PC-9 (cell line): Measurements from ENCODE around the gene ZFHX3. TPM values are rescaled to one million over a fixed set of nuclear protein-coding genes. Genes with fewer than 3 reads are reported as not detected.

Experiments used
- BruUV-seq: library from RNA; stranded (reverse); fragments of 400-500 nt; replicated peaks from 2 replicates; lab custom pipeline; 2021; lab: Mats Ljungman, UMichigan
- CTCF ChIA-PET: fragments of 300-600 bp; sonication (Branson Sonifier 250); formaldehyde crosslinking; loops from one replicate; lab custom pipeline; 2022; ENCODE audit warnings: antibody characterized with exemption; lab: Charles Lee
- POLR2A ChIA-PET: fragments of 300-600 bp; sonication (Branson Sonifier 250); formaldehyde crosslinking; loops from one replicate; lab custom pipeline; 2022; ENCODE audit warnings: antibody characterized with exemption; ENCODE audit not compliant: unreplicated experiment; lab: Charles Lee
- DNase-seq, 2 experiments: peaks; one replicate each; pipeline versions ENCODE4 v3.0.0 to v3.0.0-alpha.2; 2015 to 2022; ENCODE audit warnings: mixed read lengths in 1 of 2
- H2AFZ ChIP-seq: fragments of 200-600 bp; sonication (generic); 2 replicates; pipeline ENCODE4 v1.8.1; 2017; ENCODE audit warnings: antibody characterized with exemption
- H3F3A ChIP-seq: fragments of 200-600 bp; sonication (generic); 2 replicates; pipeline ENCODE4 v1.8.1; 2017; ENCODE audit warnings: antibody characterized with exemption, mild to moderate bottlenecking, low read depth; ENCODE audit not compliant: insufficient read depth
- H3K27ac ChIP-seq: fragments of 200-600 bp; sonication (generic); 2 replicates; pipeline ENCODE4 v1.6.1; 2016; ENCODE audit warnings: mixed run types
- H3K27me3 ChIP-seq: fragments of 200-600 bp; sonication (generic); 2 replicates; pipeline ENCODE4 v1.6.1; 2016; ENCODE audit warnings: low read depth, mixed run types; ENCODE audit not compliant: insufficient read depth
- H3K36me3 ChIP-seq: fragments of 200-600 bp; sonication (generic); 2 replicates; pipeline ENCODE4 v1.6.1; 2016; ENCODE audit warnings: low read depth, mixed run types
- H3K4me1 ChIP-seq: fragments of 200-600 bp; sonication (generic); replicated peaks from 2 replicates; pipeline ENCODE4 v1.6.1; 2016; ENCODE audit warnings: mixed run types; ENCODE audit not compliant: insufficient read depth
- H3K4me2 ChIP-seq: fragments of 200-600 bp; sonication (generic); 2 replicates; pipeline ENCODE4 v1.6.1; 2017; ENCODE audit warnings: mixed run types
- H3K4me3 ChIP-seq: fragments of 200-600 bp; sonication (generic); 2 replicates; pipeline ENCODE4 v1.6.1; 2016; ENCODE audit warnings: mixed run types
- H3K79me2 ChIP-seq: fragments of 200-600 bp; sonication (generic); 2 replicates; pipeline ENCODE4 v1.6.1; 2017; ENCODE audit warnings: low read depth, mixed run types
- H3K9me2 ChIP-seq: fragments of 200-600 bp; sonication (generic); 2 replicates; pipeline ENCODE4 v1.8.1; 2017; ENCODE audit warnings: mild to moderate bottlenecking; ENCODE audit not compliant: insufficient read depth
- H3K9me3 ChIP-seq: fragments of 200-600 bp; sonication (generic); 2 replicates; pipeline ENCODE4 v1.8.1; 2016; ENCODE audit warnings: low read depth; ENCODE audit not compliant: insufficient read depth
- H4K20me1 ChIP-seq: fragments of 200-600 bp; sonication (generic); 2 replicates; pipeline ENCODE4 v1.8.1; 2017; ENCODE audit not compliant: insufficient read depth
- CTCF ChIP-seq: fragments of 200-600 bp; sonication (generic); conservative IDR thresholded peaks from 2 replicates; pipeline ENCODE4 v1.6.1; 2017; ENCODE audit warnings: mixed run types, antibody characterized with exemption, mild to moderate bottlenecking, moderate library complexity
- EZH2 ChIP-seq: fragments of 200-600 bp; sonication (generic); IDR thresholded peaks from 2 replicates; pipeline ENCODE4 v1.8.0; 2017; ENCODE audit warnings: antibody characterized with exemption, low read depth
- intact Hi-C: fragments of 100-400 bp; cut with micrococcal nuclease; formaldehyde crosslinking; loops from one replicate; pipeline ENCODE4 v1.10.0; 2022; ENCODE audit not compliant: unreplicated experiment
- total RNA-seq: library from RNA; stranded (reverse); gene quantifications from 2 replicates; pipeline ENCODE4 v1.2.3, GENCODE V29; 2021

The ZFHX3 gene
- total RNA-seq, 1 experiment from 2014 or later = 23.1 TPM

GRCh38 chr16:73015612-73016487 is 32.1 kb downstream of the ZFHX3 start:
- BruUV-seq = no TSS peak
- POLR2A ChIA-PET = no interaction called here
- DNase-seq = peak; percentile 94 to 96
- no peak for TF ChIP-seq CTCF
- no peak for TF ChIP-seq EZH2
- H4K20me1 ChIP-seq = peaks cover 21% of the 10 kb centered on the region
- H3K9me3 ChIP-seq = no peaks in the 10 kb centered on the region
- CTCF ChIA-PET = interaction anchor here (0.6 to 1.0 kb wide), 2 partner anchors 33 to 184 kb away, joined by 5 to 8 read pairs; no protein-coding TSS in a partner anchor
- intact Hi-C loops = loop anchor here (1.0 kb wide), 3 partner anchors 19 to 37 kb away; no protein-coding TSS in a partner anchor
- H3K9me2 ChIP-seq = no peaks in the 10 kb centered on the region
- H3K4me2 ChIP-seq = peak overlapping the region; percentile 52
- no peaks in the 10 kb centered on the region for H3K27me3 ChIP-seq
- H3K36me3 ChIP-seq = no peaks in the 10 kb centered on the region
- H3K4me3 ChIP-seq = no peak overlapping the region; the same call in 1 of the 2 replicates
- no peak overlapping the region for H2AFZ ChIP-seq
- H3K27ac ChIP-seq = peak overlapping the region; percentile 49
- H3F3A ChIP-seq = peaks cover 38% of the 10 kb centered on the region
- H3K4me1 ChIP-seq = peaks cover 70% of the 10 kb centered on the region
- H3K79me2 ChIP-seq = peaks cover 91% of the 10 kb centered on the region

- Histone ChIP-seq H4K20me1 (peaks cover 26% of the 10 kb centered on the region), H3K4me1 (peaks cover 70% of the 10 kb centered on the region), H3K9me2 (no peaks in the 10 kb centered on the region), H3K36me3 (no peaks in the 10 kb centered on the region), H3K79me2 (peaks cover 93% of the 10 kb centered on the region), H3K9me3 (no peaks in the 10 kb centered on the region), H2AFZ (no peak overlapping the region), H3K27ac (peak overlapping the region; percentile 49), H3K4me3 (no peak overlapping the region), H3F3A (peaks cover 38% of the 10 kb centered on the region), H3K4me2 (peak overlapping the region; percentile 52), H3K27me3 (no peaks in the 10 kb centered on the region)
- no peak for TF ChIP-seq CTCF
- ChIA-PET CTCF (no interaction called here), POLR2A (interaction anchor here (0.6 kb wide), 1 partner anchor 55 kb away, joined by 3 read pairs; no protein-coding TSS in a partner anchor)
- intact Hi-C loops = loop anchor here (1.0 kb wide), 3 partner anchors 17 to 39 kb away; no protein-coding TSS in a partner anchor
- BruUV-seq = no TSS peak
- no peak for DNase-seq
Observed at GRCh38 chr16:73014768-73015167, 33.2 kb downstream of the ZFHX3 start.

- peaks cover 66% of the 10 kb centered on the region for H3K4me1 ChIP-seq
- no peak overlapping the region for H3K4me3 ChIP-seq
- no peaks in the 10 kb centered on the region for H3K36me3 ChIP-seq
- TF ChIP-seq CTCF = no peak
- TF ChIP-seq EZH2 = no peak
- no peaks in the 10 kb centered on the region for H3K9me3 ChIP-seq
- no peaks in the 10 kb centered on the region for H3K27me3 ChIP-seq
- peaks cover 93% of the 10 kb centered on the region for H3K79me2 ChIP-seq
- no peak overlapping the region for H3K4me2 ChIP-seq
- no peaks in the 10 kb centered on the region for H3K9me2 ChIP-seq
- POLR2A ChIA-PET = interaction anchor here (0.6 kb wide), 1 partner anchor 56 kb away, joined by 3 read pairs; no protein-coding TSS in a partner anchor
- no peak for DNase-seq
- intact Hi-C loops = no loop called here
- H4K20me1 ChIP-seq = peaks cover 28% of the 10 kb centered on the region
- no TSS peak for BruUV-seq
- no peak overlapping the region for H2AFZ ChIP-seq
- H3F3A ChIP-seq = peaks cover 34% of the 10 kb centered on the region
- CTCF ChIA-PET = no interaction called here
- H3K27ac ChIP-seq = no peak overlapping the region
Observed at GRCh38 chr16:73013974-73014373, 34.0 kb downstream of the ZFHX3 start.
